K562 (cell line): ENCODE data around the gene NPB. TPM values are rescaled to one million over a fixed set of nuclear protein-coding genes. Genes with fewer than 3 reads are reported as not detected.
A peak's percentile ranks its signal among the peaks of the same experiment; 100 is the strongest.

Experiments
- ARID2 ChIP-seq: fragments of 450-650 bp; IDR thresholded peaks from 2 replicates; pipeline ENCODE4 v1.6.1; 2017; ENCODE audit warnings: antibody characterized with exemption, mild to moderate bottlenecking
- ARID3B ChIP-seq: fragments of 250-450 bp; sonication (Bioruptor Pico); IDR thresholded peaks from 2 replicates; pipeline ENCODE4 v1.4.0; 2020; ENCODE audit warnings: borderline replicate concordance
- BRF1 ChIP-seq: IDR thresholded peaks from 3 replicates; pipeline ENCODE4 v1.6.1; 2011; ENCODE audit warnings: borderline replicate concordance, mild to moderate bottlenecking; ENCODE audit not compliant: insufficient read length; ENCODE audit errors: extremely low read depth
- CREB5 ChIP-seq: fragments of 250-450 bp; sonication (Bioruptor Pico); IDR thresholded peaks from 2 replicates; pipeline ENCODE4 v1.5.0; 2020; ENCODE audit warnings: mild to moderate bottlenecking
- ETS2 ChIP-seq: IDR thresholded peaks from 2 replicates; pipeline ENCODE4 v1.6.1; 2016; ENCODE audit warnings: borderline replicate concordance, missing genetic modification characterization, mild to moderate bottlenecking, moderate library complexity, missing compliant biosample characterization; ENCODE audit not compliant: poor library complexity, severe bottlenecking
- ETV1 ChIP-seq: fragments of 450-650 bp; conservative IDR thresholded peaks from 2 replicates; pipeline ENCODE4 v1.6.1; 2016; ENCODE audit warnings: missing genetic modification characterization, control low read depth, low read depth, missing compliant biosample characterization
- HCFC1 ChIP-seq: IDR thresholded peaks from 2 replicates; pipeline ENCODE4 v1.6.1; 2012; ENCODE audit warnings: low read depth, low read length, improper control_type of control experiment
- HDAC1 ChIP-seq, 2 experiments: fragments of 450-650 bp; IDR thresholded peaks; 2 replicates each; pipeline ENCODE4 v1.6.1; 2016 to 2017; ENCODE audit warnings: inconsistent platforms in 1 of 2, mild to moderate bottlenecking in 1 of 2, moderate library complexity in 1 of 2
- HDAC3 ChIP-seq: fragments of 450-650 bp; IDR thresholded peaks from 2 replicates; pipeline ENCODE4 v1.6.1; 2018; ENCODE audit warnings: borderline replicate concordance, mild to moderate bottlenecking, moderate library complexity; ENCODE audit not compliant: partially characterized antibody
- HDGF ChIP-seq: fragments of 450-650 bp; IDR thresholded peaks from 2 replicates; pipeline ENCODE4 v1.6.1; 2016
- KDM5B ChIP-seq: fragments of 200-600 bp; sonication (generic); IDR thresholded peaks from 2 replicates; pipeline ENCODE4 v1.6.1; 2012; ENCODE audit warnings: low read depth, mild to moderate bottlenecking, moderate library complexity, low read length, control low read depth, inconsistent platforms; ENCODE audit not compliant: insufficient replicate concordance
- MAFG ChIP-seq: fragments of 450-650 bp; conservative IDR thresholded peaks from 2 replicates; pipeline ENCODE4 v1.6.1; 2016; ENCODE audit warnings: missing genetic modification characterization, missing compliant biosample characterization
- NCOR1 ChIP-seq: fragments of 450-650 bp; IDR thresholded peaks from 2 replicates; pipeline ENCODE4 v1.6.1; 2016; ENCODE audit warnings: mild to moderate bottlenecking, moderate library complexity
- PYGO2 ChIP-seq: fragments of 450-650 bp; IDR thresholded peaks from 2 replicates; pipeline ENCODE4 v1.6.1; 2016; ENCODE audit warnings: mild to moderate bottlenecking, missing genetic modification characterization, moderate library complexity, missing compliant biosample characterization
- RB1 ChIP-seq: fragments of 450-650 bp; IDR thresholded peaks from 2 replicates; pipeline ENCODE4 v1.6.1; 2017; ENCODE audit warnings: low read depth, mild to moderate bottlenecking
- TAF15 ChIP-seq: fragments of 200-400 bp; formaldehyde crosslinking; IDR thresholded peaks from 2 replicates; pipeline ENCODE4 v1.6.1; 2017; ENCODE audit warnings: mild to moderate bottlenecking, low read depth, low read length, moderate library complexity
- TAL1 ChIP-seq: fragments of 450-650 bp; IDR thresholded peaks from 2 replicates; pipeline ENCODE4 v1.6.1; 2016; ENCODE audit warnings: mild to moderate bottlenecking
- TBP ChIP-seq: optimal IDR thresholded peaks from 2 replicates; pipeline ENCODE3; 2011; ENCODE audit warnings: low read depth, low read length, improper control_type of control experiment
- ZNF224 ChIP-seq: sonication (generic); formaldehyde crosslinking; IDR thresholded peaks from 2 replicates; pipeline ENCODE4 v1.8.0; 2022; ENCODE audit warnings: mild to moderate bottlenecking, missing genetic modification reagents
- ZNF23 ChIP-seq: fragments of 250-450 bp; sonication (Bioruptor Pico); IDR thresholded peaks from 2 replicates; pipeline ENCODE4 v1.4.0; 2020; ENCODE audit warnings: mild to moderate bottlenecking
- ZNF282 ChIP-seq: sonication (generic); formaldehyde crosslinking; IDR thresholded peaks from 2 replicates; pipeline ENCODE4 v1.8.1; 2023; ENCODE audit warnings: missing genetic modification reagents
- ZNF561 ChIP-seq: fragments of 450-650 bp; formaldehyde crosslinking; conservative IDR thresholded peaks from 2 replicates; pipeline ENCODE4 v1.4.0; 2020; ENCODE audit warnings: mild to moderate bottlenecking, moderate library complexity
- polyA plus RNA-seq, 8 experiments: library from polyadenylated mRNA; depleted of rRNA in 4 of 8; stranded (reverse) in 5 of 8; unstranded in 3 of 8; fragments of >200 nt; fragmentation: Nextera tagmentation in 2 of 8; fragmentation: Illumina TruSeq in 1 of 8; extraction: Ambion mirVana in 2 of 8; extraction: Trizol in 1 of 8; gene quantifications; 2 replicates each; pipeline versions ENCODE4 v1.2.1 to v1.2.3, GENCODE V29; 2011 to 2014; ENCODE audit warnings: inconsistent platforms in 1 of 8, missing spikeins in 1 of 8
- total RNA-seq, 7 experiments: library from RNA; depleted of rRNA in 6 of 7; stranded (reverse); fragments of >200 nt in 6 of 7; fragmentation: Illumina TruSeq in 2 of 7; extraction: Trizol in 2 of 7; gene quantifications; 2 replicates each; pipeline versions ENCODE4 v1.2.1 to v1.2.3, GENCODE V29; 2011 to 2021; ENCODE audit warnings: low replicate concordance in 1 of 7
- TF ChIP-seq, protein P1 (sequence below): fragments of 250-450 bp; sonication (Bioruptor Pico); IDR thresholded peaks from 2 replicates; pipeline ENCODE4 v1.4.0; 2020; ENCODE audit warnings: mild to moderate bottlenecking, moderate library complexity, borderline replicate concordance

Gene NPB
- total and polyA plus RNA-seq, 9 of the 15 experiments (the other 6 are each of a cell fraction or from before 2014, with no cell fraction given): 0.03 to 0.61 (median 0.14) TPM; not detected in 2

- TF ChIP-seq HCFC1 (no peak), ETS2 (tag) (no peak), TAF15 (no peak), TAL1 (peak; percentile 30; the same call in 1 of the 2 replicates), ZNF561 (CRISPR knock-in tag) (no peak), CREB5 (no peak), ARID2 (no peak), HDAC3 (no peak), MAFG (tag) (no peak), ARID3B (no peak), HDAC1 (IDR thresholded peaks at IDR 0.05) (no peak), BRF1 (no peak), ZNF23 (no peak), PYGO2 (tag) (no peak), KDM5B (no peak), ZNF282 (CRISPR knock-in tag) (no peak), RB1 (no peak), TBP (no peak), HDGF (peak; percentile 45; the same call in 1 of the 2 replicates), NCOR1 (peak; percentile 53; the same call in 1 of the 2 replicates), ETV1 (no peak), ZNF224 (no peak)
- TF ChIP-seq, protein P1, sequence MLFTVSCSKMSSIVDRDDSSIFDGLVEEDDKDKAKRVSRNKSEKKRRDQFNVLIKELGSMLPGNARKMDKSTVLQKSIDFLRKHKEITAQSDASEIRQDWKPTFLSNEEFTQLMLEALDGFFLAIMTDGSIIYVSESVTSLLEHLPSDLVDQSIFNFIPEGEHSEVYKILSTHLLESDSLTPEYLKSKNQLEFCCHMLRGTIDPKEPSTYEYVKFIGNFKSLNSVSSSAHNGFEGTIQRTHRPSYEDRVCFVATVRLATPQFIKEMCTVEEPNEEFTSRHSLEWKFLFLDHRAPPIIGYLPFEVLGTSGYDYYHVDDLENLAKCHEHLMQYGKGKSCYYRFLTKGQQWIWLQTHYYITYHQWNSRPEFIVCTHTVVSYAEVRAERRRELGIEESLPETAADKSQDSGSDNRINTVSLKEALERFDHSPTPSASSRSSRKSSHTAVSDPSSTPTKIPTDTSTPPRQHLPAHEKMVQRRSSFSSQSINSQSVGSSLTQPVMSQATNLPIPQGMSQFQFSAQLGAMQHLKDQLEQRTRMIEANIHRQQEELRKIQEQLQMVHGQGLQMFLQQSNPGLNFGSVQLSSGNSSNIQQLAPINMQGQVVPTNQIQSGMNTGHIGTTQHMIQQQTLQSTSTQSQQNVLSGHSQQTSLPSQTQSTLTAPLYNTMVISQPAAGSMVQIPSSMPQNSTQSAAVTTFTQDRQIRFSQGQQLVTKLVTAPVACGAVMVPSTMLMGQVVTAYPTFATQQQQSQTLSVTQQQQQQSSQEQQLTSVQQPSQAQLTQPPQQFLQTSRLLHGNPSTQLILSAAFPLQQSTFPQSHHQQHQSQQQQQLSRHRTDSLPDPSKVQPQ (CRISPR knock-in tag): no peak
Observed at GRCh38 chr17:81867991-81868673, 33.9 kb upstream of the NPB start (continued).
